ENCODE measurements around the gene SCYL3. TPM values are rescaled to one million over a fixed set of nuclear protein-coding genes. Genes with fewer than 3 reads are reported as not detected.

SCYL3 gene
- total RNA-seq, 4 donors from 2014 or later: 10.5 to 14.2 (median 11.9) TPM

DNA sequence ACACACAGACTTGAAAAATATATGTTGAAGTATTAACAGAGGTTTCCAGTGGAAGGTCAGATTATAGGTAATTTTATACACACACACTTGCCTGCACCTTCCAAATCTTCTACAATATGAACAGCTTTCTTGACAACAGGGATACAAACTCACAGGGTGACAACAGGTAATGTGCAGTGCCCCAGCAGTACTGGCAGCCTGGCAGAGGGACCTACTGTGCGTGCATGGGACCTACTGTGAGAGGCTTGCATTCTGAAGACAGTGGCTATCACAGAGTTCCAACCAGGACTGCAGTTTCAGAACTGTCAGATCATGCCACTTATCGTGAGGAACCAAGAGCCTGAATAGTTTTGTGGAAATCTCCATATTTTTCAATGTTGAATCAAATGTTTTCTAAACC, 3.8 kb downstream of the SCYL3 start:
- ATAC-seq: no peak
- WGBS, 2 donors (ENCODE audit: low coverage in 1 of 2): 85 to 89% methylated on average over 2 of the region's 2 CpGs
- TF ChIP-seq EP300 (IDR thresholded peaks at IDR 0.05) (no peak), POLR2A (IDR thresholded peaks at IDR 0.05) (no peak), POLR2AphosphoS5 (IDR thresholded peaks at IDR 0.05) (no peak)
- TF ChIP-seq, protein P1, sequence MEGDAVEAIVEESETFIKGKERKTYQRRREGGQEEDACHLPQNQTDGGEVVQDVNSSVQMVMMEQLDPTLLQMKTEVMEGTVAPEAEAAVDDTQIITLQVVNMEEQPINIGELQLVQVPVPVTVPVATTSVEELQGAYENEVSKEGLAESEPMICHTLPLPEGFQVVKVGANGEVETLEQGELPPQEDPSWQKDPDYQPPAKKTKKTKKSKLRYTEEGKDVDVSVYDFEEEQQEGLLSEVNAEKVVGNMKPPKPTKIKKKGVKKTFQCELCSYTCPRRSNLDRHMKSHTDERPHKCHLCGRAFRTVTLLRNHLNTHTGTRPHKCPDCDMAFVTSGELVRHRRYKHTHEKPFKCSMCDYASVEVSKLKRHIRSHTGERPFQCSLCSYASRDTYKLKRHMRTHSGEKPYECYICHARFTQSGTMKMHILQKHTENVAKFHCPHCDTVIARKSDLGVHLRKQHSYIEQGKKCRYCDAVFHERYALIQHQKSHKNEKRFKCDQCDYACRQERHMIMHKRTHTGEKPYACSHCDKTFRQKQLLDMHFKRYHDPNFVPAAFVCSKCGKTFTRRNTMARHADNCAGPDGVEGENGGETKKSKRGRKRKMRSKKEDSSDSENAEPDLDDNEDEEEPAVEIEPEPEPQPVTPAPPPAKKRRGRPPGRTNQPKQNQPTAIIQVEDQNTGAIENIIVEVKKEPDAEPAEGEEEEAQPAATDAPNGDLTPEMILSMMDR (IDR thresholded peaks at IDR 0.05): no peak
- H3K27me3 ChIP-seq: no peaks in the 10 kb centered on the region
- no peak overlapping the region for H3K4me3 ChIP-seq
- no peak overlapping the region for H3K27ac ChIP-seq
- H3K9me3 ChIP-seq: no peaks in the 10 kb centered on the region
- H3K4me1 ChIP-seq: peaks cover 5 to 44% (median 11%) of the 10 kb centered on the region in 3 donors
- peaks cover 0 to 32% of the 10 kb centered on the region in 2 donors for H3K36me3 ChIP-seq

DNA sequence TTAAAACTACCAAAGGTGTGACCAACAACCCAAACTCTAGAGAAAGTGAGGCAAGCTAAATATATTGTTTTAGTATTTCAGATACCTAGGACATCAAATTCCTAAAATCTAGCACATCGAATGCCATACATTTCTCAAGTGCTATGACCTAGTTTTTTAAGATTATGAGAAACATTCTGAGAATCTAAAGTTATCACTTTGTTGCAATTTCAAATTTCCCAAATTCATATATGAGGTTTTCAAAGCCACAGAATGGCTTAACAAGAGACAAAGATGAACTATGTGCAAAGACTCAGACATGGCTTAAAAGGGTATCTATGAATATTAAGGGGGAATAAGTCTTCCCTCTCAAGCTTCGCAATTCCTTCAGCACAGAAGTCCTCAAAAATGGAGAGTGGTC, 6.8 kb downstream of the SCYL3 start:
- TF ChIP-seq POLR2A (IDR thresholded peaks at IDR 0.05) (no peak), EP300 (IDR thresholded peaks at IDR 0.05) (no peak), POLR2AphosphoS5 (IDR thresholded peaks at IDR 0.05) (no peak)
- TF ChIP-seq, protein P1 (IDR thresholded peaks at IDR 0.05): no peak
- Histone ChIP-seq H3K27ac (no peak overlapping the region), H3K4me3 (no peak overlapping the region), H3K36me3 (peaks cover 0 to 55% of the 10 kb centered on the region in 2 donors), H3K9me3 (no peaks in the 10 kb centered on the region), H3K4me1 (peaks cover 0 to 31% (median 4%) of the 10 kb centered on the region in 3 donors), H3K27me3 (no peaks in the 10 kb centered on the region)
- ATAC-seq: no peak
- WGBS, 2 donors (ENCODE audit: low coverage in 1 of 2): 89 to 100% methylated on average over 2 of the region's 2 CpGs

DNA sequence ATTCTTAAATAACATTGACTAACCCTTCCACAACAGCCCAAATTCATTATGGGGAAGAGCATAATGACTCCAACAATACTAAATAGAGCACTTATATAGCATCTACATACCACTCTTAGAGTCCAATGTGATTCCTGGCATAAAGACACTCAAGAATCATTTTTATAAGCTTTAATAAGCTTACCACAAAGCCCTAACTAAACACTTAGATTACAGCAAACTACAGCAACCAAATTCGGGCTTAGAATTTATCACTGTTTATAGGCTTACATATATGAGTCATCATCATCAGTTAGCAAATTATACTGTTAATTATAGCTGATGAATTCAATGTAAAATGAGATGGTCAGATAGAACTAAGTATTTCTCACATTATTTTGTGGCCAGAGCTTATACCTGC, 7.3 kb downstream of the SCYL3 start:
- no peak for ATAC-seq
- H3K4me3 ChIP-seq: no peak overlapping the region
- H3K27ac ChIP-seq: no peak overlapping the region
- no peaks in the 10 kb centered on the region for H3K27me3 ChIP-seq
- H3K4me1 ChIP-seq: peaks cover 0 to 26% (median 3%) of the 10 kb centered on the region in 3 donors
- WGBS, 2 donors (ENCODE audit: low coverage in 1 of 2): 45 to 83% methylated on average over 1 of the region's 1 CpG
- TF ChIP-seq, protein P1 (IDR thresholded peaks at IDR 0.05): no peak
- TF ChIP-seq POLR2A (IDR thresholded peaks at IDR 0.05): no peak
- TF ChIP-seq EP300 (IDR thresholded peaks at IDR 0.05): no peak
- no peak for TF ChIP-seq POLR2AphosphoS5 (IDR thresholded peaks at IDR 0.05)
- H3K36me3 ChIP-seq: peaks cover 0 to 58% of the 10 kb centered on the region in 2 donors
- H3K9me3 ChIP-seq: no peaks in the 10 kb centered on the region

DNA sequence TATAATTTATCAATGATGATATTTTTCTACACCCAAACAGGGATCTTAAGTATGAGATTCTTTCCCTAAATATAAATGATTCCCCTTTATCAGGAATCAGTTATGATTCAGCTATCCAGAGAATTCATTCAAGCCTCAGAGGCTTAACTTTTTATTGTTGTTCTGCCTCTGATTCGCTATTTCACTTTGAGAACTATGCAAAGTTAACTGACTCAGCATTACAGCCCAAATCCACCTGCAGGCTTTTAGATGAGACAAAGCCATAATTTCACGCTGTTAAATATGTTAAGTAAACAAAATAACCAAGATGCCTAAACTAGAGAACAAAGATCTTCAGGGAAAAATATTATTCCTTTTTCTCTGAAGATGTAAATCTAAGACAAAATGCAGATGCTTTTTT, 8.5 kb downstream of the SCYL3 start:
- Histone ChIP-seq H3K27me3 (no peaks in the 10 kb centered on the region), H3K4me1 (peaks cover 0 to 15% (median 0%) of the 10 kb centered on the region in 3 donors), H3K36me3 (peaks cover 0 to 61% of the 10 kb centered on the region in 2 donors), H3K9me3 (no peaks in the 10 kb centered on the region), H3K4me3 (no peak overlapping the region), H3K27ac (no peak overlapping the region)
- WGBS, 2 donors (ENCODE audit: low coverage in 1 of 2): 96% methylated on average over 2 of the region's 2 CpGs
- TF ChIP-seq, protein P1 (IDR thresholded peaks at IDR 0.05): no peak
- no peak for TF ChIP-seq POLR2AphosphoS5 (IDR thresholded peaks at IDR 0.05)
- no peak for TF ChIP-seq EP300 (IDR thresholded peaks at IDR 0.05)
- TF ChIP-seq POLR2A (IDR thresholded peaks at IDR 0.05): no peak
- no peak for ATAC-seq

DNA sequence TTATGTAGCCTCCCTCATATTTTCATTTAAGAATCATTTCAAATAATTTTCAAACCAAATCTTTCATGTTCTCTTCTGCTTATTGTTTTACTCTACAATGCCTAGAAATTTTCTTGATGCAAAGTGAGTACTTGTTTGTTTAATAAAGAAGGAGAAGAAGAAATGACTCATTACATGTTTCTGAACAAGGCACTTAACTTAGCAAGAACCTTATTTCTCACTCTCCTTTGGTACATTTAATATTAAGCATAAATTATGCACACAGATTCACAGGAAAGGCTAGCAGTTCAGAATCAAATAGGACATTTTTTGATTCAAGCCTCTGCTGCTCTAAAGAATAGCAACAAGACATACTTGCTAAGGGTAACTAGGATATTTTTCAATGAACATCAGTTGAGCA, 9.1 kb downstream of the SCYL3 start:
- TF ChIP-seq EP300 (IDR thresholded peaks at IDR 0.05) (no peak), POLR2AphosphoS5 (IDR thresholded peaks at IDR 0.05) (no peak), POLR2A (IDR thresholded peaks at IDR 0.05) (no peak)
- TF ChIP-seq, protein P1 (IDR thresholded peaks at IDR 0.05): no peak
- ATAC-seq: no peak

More for the DNA sequence above, 9.1 kb downstream of the SCYL3 start:
- H3K27ac ChIP-seq: no peak overlapping the region
- H3K4me3 ChIP-seq: no peak overlapping the region
- peaks cover 0 to 15% (median 0%) of the 10 kb centered on the region in 3 donors for H3K4me1 ChIP-seq
- H3K27me3 ChIP-seq: no peaks in the 10 kb centered on the region
- peaks cover 0 to 61% of the 10 kb centered on the region in 2 donors for H3K36me3 ChIP-seq
- no peaks in the 10 kb centered on the region for H3K9me3 ChIP-seq
